ENCODE measurements around the gene CFAP77.
A peak's percentile ranks its signal among the peaks of the same experiment; 100 is the strongest.
"Not testable (repeated sequence)": the region's sequence is repeated elsewhere in the genome, so short reads cannot be mapped to it uniquely, and the experiment has no call there.

CFAP77 gene

GRCh38 chr9:132564526-132564925 is 154.5 kb downstream of the CFAP77 start:
- H3K27ac ChIP-seq (ENCODE audit: insufficient read depth in 1 of 2, low read depth in 1 of 2, low read length in 2 of 2, poor library complexity in 1 of 2, severe bottlenecking in 2 of 2): no peak overlapping the region
- no peak for DNase-seq
- 91% methylated on average over 5 of the region's 6 CpGs for WGBS (ENCODE audit: insufficient coverage)
- no peaks in the 10 kb centered on the region for H3K36me3 ChIP-seq (ENCODE audit: control insufficient read depth in 4 of 4, insufficient read depth in 4 of 4, low read length in 3 of 4)
- H3K27me3 ChIP-seq (replicated peaks in 2 of 5; ENCODE audit: control insufficient read depth in 4 of 5, insufficient read depth in 5 of 5, low read length in 4 of 5): peaks cover 4 to 45% (median 24%) of the 10 kb centered on the region in 5 experiments
- no peak overlapping the region for H3K4me3 ChIP-seq (ENCODE audit: control insufficient read depth in 1 of 7, extremely low read depth in 1 of 7, insufficient read depth in 4 of 7, low read depth in 2 of 7, low read length in 6 of 7)
- ChIA-PET POLR2A (no interaction called here), CTCF (interaction anchor here (1.1 to 1.4 kb wide), 2 partner anchors 9 to 11 kb away, joined by 3 to 4 read pairs; no protein-coding TSS in a partner anchor)
- peaks cover 0 to 2% (median 0%) of the 10 kb centered on the region in 5 experiments for H3K9me3 ChIP-seq (ENCODE audit: control extremely low read depth in 1 of 5, control insufficient read depth in 4 of 5, insufficient read depth in 2 of 5, low read depth in 1 of 5, low read length in 4 of 5)
- H3K4me1 ChIP-seq (ENCODE audit: control extremely low read depth in 1 of 4, control insufficient read depth in 4 of 4, insufficient read depth in 4 of 4, low read length in 3 of 4): peaks cover 0 to 3% (median 0%) of the 10 kb centered on the region in 4 experiments

- WGBS (ENCODE audit: insufficient coverage): no CpG with 5 or more reads among the region's 2 CpGs
- H3K4me1 ChIP-seq (ENCODE audit: control extremely low read depth in 1 of 4, control insufficient read depth in 4 of 4, insufficient read depth in 4 of 4, low read length in 3 of 4); POLR2A ChIA-PET; H3K36me3 ChIP-seq (ENCODE audit: control insufficient read depth in 4 of 4, insufficient read depth in 4 of 4, low read length in 3 of 4); H3K9me3 ChIP-seq (ENCODE audit: control extremely low read depth in 1 of 5, control insufficient read depth in 4 of 5, insufficient read depth in 2 of 5, low read depth in 1 of 5, low read length in 4 of 5); H3K27ac ChIP-seq (ENCODE audit: insufficient read depth in 1 of 2, low read depth in 1 of 2, low read length in 2 of 2, poor library complexity in 1 of 2, severe bottlenecking in 2 of 2); DNase-seq; H3K4me3 ChIP-seq (ENCODE audit: control insufficient read depth in 1 of 7, extremely low read depth in 1 of 7, insufficient read depth in 4 of 7, low read depth in 2 of 7, low read length in 6 of 7); CTCF ChIA-PET: not testable (repeated sequence)
- peaks cover under 1 to 33% (median 10%) of the 10 kb centered on the region in 5 experiments for H3K27me3 ChIP-seq (replicated peaks in 2 of 5; ENCODE audit: control insufficient read depth in 4 of 5, insufficient read depth in 5 of 5, low read length in 4 of 5)
Observed at GRCh38 chr9:132568787-132569186, 158.8 kb downstream of the CFAP77 start.

- 84% methylated on average over 11 of the region's 15 CpGs for WGBS (ENCODE audit: insufficient coverage)
- POLR2A ChIA-PET: interaction anchor here (0.6 kb wide), 1 partner anchor 19 kb away, joined by 4 read pairs; no protein-coding TSS in a partner anchor
Observed at GRCh38 chr9:132571806-132572600, 162.0 kb downstream of the CFAP77 start.

GRCh38 chr9:132572921-132573320 is 162.9 kb downstream of the CFAP77 start:
- ChIA-PET POLR2A (no interaction called here), CTCF (interaction anchor here (1.2 to 5.8 kb wide), 2 partner anchors 66 to 158 kb away, joined by 3 to 24 read pairs; no protein-coding TSS in a partner anchor)
- Histone ChIP-seq H3K9me3 (ENCODE audit: control extremely low read depth in 1 of 5, control insufficient read depth in 4 of 5, insufficient read depth in 2 of 5, low read depth in 1 of 5, low read length in 4 of 5) (no peaks in the 10 kb centered on the region), H3K27ac (ENCODE audit: insufficient read depth in 1 of 2, low read depth in 1 of 2, low read length in 2 of 2, poor library complexity in 1 of 2, severe bottlenecking in 2 of 2) (no peak overlapping the region), H3K4me1 (ENCODE audit: control extremely low read depth in 1 of 4, control insufficient read depth in 4 of 4, insufficient read depth in 4 of 4, low read length in 3 of 4) (no peaks in the 10 kb centered on the region), H3K27me3 (replicated peaks in 2 of 5; ENCODE audit: control insufficient read depth in 4 of 5, insufficient read depth in 5 of 5, low read length in 4 of 5) (peaks cover 4 to 64% (median 24%) of the 10 kb centered on the region in 5 experiments), H3K36me3 (ENCODE audit: control insufficient read depth in 4 of 4, insufficient read depth in 4 of 4, low read length in 3 of 4) (no peaks in the 10 kb centered on the region), H3K4me3 (ENCODE audit: control insufficient read depth in 1 of 7, extremely low read depth in 1 of 7, insufficient read depth in 4 of 7, low read depth in 2 of 7, low read length in 6 of 7) (no peak overlapping the region)
- DNase-seq: no peak
- 44% methylated on average over 6 of the region's 8 CpGs for WGBS (ENCODE audit: insufficient coverage)

More at GRCh38 chr9:132571806-132572600, 162.0 kb downstream of the CFAP77 start:
- H3K9me3 ChIP-seq (ENCODE audit: control extremely low read depth in 1 of 5, control insufficient read depth in 4 of 5, insufficient read depth in 2 of 5, low read depth in 1 of 5, low read length in 4 of 5): no peaks in the 10 kb centered on the region
- CTCF ChIA-PET: interaction anchor here (1.2 to 5.8 kb wide), 3 partner anchors 11 to 157 kb away, joined by 3 to 24 read pairs (median 4); no protein-coding TSS in a partner anchor
- H3K4me3 ChIP-seq (ENCODE audit: control insufficient read depth in 1 of 7, extremely low read depth in 1 of 7, insufficient read depth in 4 of 7, low read depth in 2 of 7, low read length in 6 of 7): no peak overlapping the region
- H3K4me1 ChIP-seq (ENCODE audit: control extremely low read depth in 1 of 4, control insufficient read depth in 4 of 4, insufficient read depth in 4 of 4, low read length in 3 of 4): no peaks in the 10 kb centered on the region
- peaks cover 4 to 57% (median 23%) of the 10 kb centered on the region in 5 experiments for H3K27me3 ChIP-seq (replicated peaks in 2 of 5; ENCODE audit: control insufficient read depth in 4 of 5, insufficient read depth in 5 of 5, low read length in 4 of 5)
- H3K27ac ChIP-seq (ENCODE audit: insufficient read depth in 1 of 2, low read depth in 1 of 2, low read length in 2 of 2, poor library complexity in 1 of 2, severe bottlenecking in 2 of 2): no peak overlapping the region
- H3K36me3 ChIP-seq (ENCODE audit: control insufficient read depth in 4 of 4, insufficient read depth in 4 of 4, low read length in 3 of 4): no peaks in the 10 kb centered on the region
- no peak for DNase-seq

GRCh38 chr9:132575005-132575609 is 165.1 kb downstream of the CFAP77 start:
- H3K36me3 ChIP-seq (ENCODE audit: control insufficient read depth in 4 of 4, insufficient read depth in 4 of 4, low read length in 3 of 4): no peaks in the 10 kb centered on the region
- ChIA-PET POLR2A (no interaction called here), CTCF (interaction anchor here (0.6 to 5.8 kb wide), 11 partner anchors 9 to 162 kb away, joined by 3 to 24 read pairs (median 7); no protein-coding TSS in a partner anchor)
- H3K27me3 ChIP-seq (replicated peaks in 2 of 5; ENCODE audit: control insufficient read depth in 4 of 5, insufficient read depth in 5 of 5, low read length in 4 of 5): peaks cover 6 to 85% (median 25%) of the 10 kb centered on the region in 5 experiments
- WGBS (ENCODE audit: insufficient coverage): 14% methylated on average over 14 of the region's 16 CpGs
- H3K9me3 ChIP-seq (ENCODE audit: control extremely low read depth in 1 of 5, control insufficient read depth in 4 of 5, insufficient read depth in 2 of 5, low read depth in 1 of 5, low read length in 4 of 5): no peaks in the 10 kb centered on the region
- peak; percentile 50 to 58 (median 54) for DNase-seq
- no peak overlapping the region for H3K27ac ChIP-seq (ENCODE audit: insufficient read depth in 1 of 2, low read depth in 1 of 2, low read length in 2 of 2, poor library complexity in 1 of 2, severe bottlenecking in 2 of 2)
- no peak overlapping the region for H3K4me3 ChIP-seq (ENCODE audit: control insufficient read depth in 1 of 7, extremely low read depth in 1 of 7, insufficient read depth in 4 of 7, low read depth in 2 of 7, low read length in 6 of 7)
- no peaks in the 10 kb centered on the region for H3K4me1 ChIP-seq (ENCODE audit: control extremely low read depth in 1 of 4, control insufficient read depth in 4 of 4, insufficient read depth in 4 of 4, low read length in 3 of 4)

GRCh38 chr9:132575811-132576210 is 165.8 kb downstream of the CFAP77 start:
- Histone ChIP-seq H3K4me3 (ENCODE audit: control insufficient read depth in 1 of 7, extremely low read depth in 1 of 7, insufficient read depth in 4 of 7, low read depth in 2 of 7, low read length in 6 of 7) (no peak overlapping the region), H3K4me1 (ENCODE audit: control extremely low read depth in 1 of 4, control insufficient read depth in 4 of 4, insufficient read depth in 4 of 4, low read length in 3 of 4) (peaks cover 0 to 2% (median 0%) of the 10 kb centered on the region in 4 experiments), H3K9me3 (ENCODE audit: control extremely low read depth in 1 of 5, control insufficient read depth in 4 of 5, insufficient read depth in 2 of 5, low read depth in 1 of 5, low read length in 4 of 5) (no peaks in the 10 kb centered on the region), H3K27me3 (replicated peaks in 2 of 5; ENCODE audit: control insufficient read depth in 4 of 5, insufficient read depth in 5 of 5, low read length in 4 of 5) (peaks cover 6 to 92% (median 25%) of the 10 kb centered on the region in 5 experiments), H3K36me3 (ENCODE audit: control insufficient read depth in 4 of 4, insufficient read depth in 4 of 4, low read length in 3 of 4) (no peaks in the 10 kb centered on the region), H3K27ac (ENCODE audit: insufficient read depth in 1 of 2, low read depth in 1 of 2, low read length in 2 of 2, poor library complexity in 1 of 2, severe bottlenecking in 2 of 2) (no peak overlapping the region)
- WGBS (ENCODE audit: insufficient coverage): 91% methylated on average over 4 of the region's 5 CpGs
- POLR2A ChIA-PET: no interaction called here
- DNase-seq: no peak
- CTCF ChIA-PET: interaction anchor here (1.4 to 5.8 kb wide), 8 partner anchors 11 to 162 kb away, joined by 3 to 24 read pairs (median 8); no protein-coding TSS in a partner anchor

All from common myeloid progenitor, CD34-positive (primary cell).